GM21515 (cell line): ENCODE results near the gene ARHGEF6.

Experiments
- ATAC-seq: cut with Tn5 transposase; IDR thresholded peaks from one replicate; pipeline ENCODE4 v1.9.1; 2021; ENCODE audit not compliant: unreplicated experiment

ARHGEF6 gene

GRCh38 chrX:136697156-136697555, 83.6 kb downstream of the ARHGEF6 start:
- no peak for ATAC-seq

GRCh38 chrX:136694431-136695087, 86.2 kb downstream of the ARHGEF6 start:
- peak; percentile 70 for ATAC-seq

GRCh38 chrX:136692271-136692670, 88.5 kb downstream of the ARHGEF6 start:
- ATAC-seq, result no peak

GRCh38 chrX:136691028-136691809, 89.5 kb downstream of the ARHGEF6 start:
- no peak for ATAC-seq

- no peak for ATAC-seq
These were observed 91.3 kb downstream of the ARHGEF6 start for GRCh38 chrX:136689436-136689835.

- no peak for ATAC-seq
These were observed 93.3 kb downstream of the ARHGEF6 start for GRCh38 chrX:136687457-136687856.

- no peak for ATAC-seq
These were observed 96.6 kb downstream of the ARHGEF6 start for GRCh38 chrX:136684120-136684519.

- ATAC-seq, result no peak
These were observed 101.2 kb downstream of the ARHGEF6 start for GRCh38 chrX:136679531-136679930.

GRCh38 chrX:136674270-136674985, 106.3 kb downstream of the ARHGEF6 start:
- no peak for ATAC-seq

- no peak for ATAC-seq
These were observed 109.6 kb downstream of the ARHGEF6 start for GRCh38 chrX:136671006-136671610.

- ATAC-seq, result no peak
These were observed 113.1 kb downstream of the ARHGEF6 start for GRCh38 chrX:136667446-136668168.

- peak; percentile 57 for ATAC-seq
These were observed 114.6 kb downstream of the ARHGEF6 start for GRCh38 chrX:136666088-136666487.

- ATAC-seq, result peak; percentile 63
These were observed 115.4 kb downstream of the ARHGEF6 start for GRCh38 chrX:136665258-136665900.

- no peak for ATAC-seq
These were observed 117.8 kb downstream of the ARHGEF6 start for GRCh38 chrX:136662976-136663375.

GRCh38 chrX:136662104-136662503, 118.6 kb downstream of the ARHGEF6 start:
- ATAC-seq, result no peak

- no peak for ATAC-seq
These were observed 119.8 kb downstream of the ARHGEF6 start for GRCh38 chrX:136660896-136661295.

GRCh38 chrX:136659174-136659573, 121.6 kb downstream of the ARHGEF6 start:
- no peak for ATAC-seq

GRCh38 chrX:136658151-136658550, 122.6 kb downstream of the ARHGEF6 start:
- no peak for ATAC-seq

- no peak for ATAC-seq
These were observed 124.3 kb downstream of the ARHGEF6 start for GRCh38 chrX:136656361-136656964.
